Prostate gland (tissue), 2 donors: ENCODE results near the gene CREB3. TPM values are rescaled to one million over a fixed set of nuclear protein-coding genes. Genes with fewer than 3 reads are reported as not detected.

Experiments used
- DNase-seq: peaks from one replicate; pipeline ENCODE4 v3.0.0-alpha.2; 2019; ENCODE audit warnings: low spot score
- H3K27ac ChIP-seq, 2 donors: fragments of 200-600 bp; sonication (generic); 2 replicates each; pipeline ENCODE4 v1.5.1; 2017 to 2019
- H3K27me3 ChIP-seq: fragments of 200-600 bp; sonication (generic); replicated peaks from 2 replicates; pipeline ENCODE4 v1.5.1; 2019; ENCODE audit not compliant: insufficient read depth
- H3K36me3 ChIP-seq, 2 donors: fragments of 200-600 bp; sonication (generic); 1 replicate in 1 of 2; 2 replicates in 1 of 2; pipeline versions ENCODE4 v1.5.1 to v1.8.1; 2017 to 2019
- H3K4me1 ChIP-seq: fragments of 200-600 bp; sonication (generic); replicated peaks from 2 replicates; pipeline ENCODE4 v1.5.1; 2019
- H3K4me3 ChIP-seq, 2 donors: fragments of 200-600 bp; sonication (generic); 2 replicates each; pipeline ENCODE4 v1.5.1; 2017 to 2019
- H3K9me3 ChIP-seq: fragments of 200-600 bp; sonication (generic); 2 replicates; pipeline ENCODE4 v1.5.1; 2017
- CTCF ChIP-seq, 4 experiments: fragments of 200-600 bp in 2 of 4; fragments of 450-650 bp in 2 of 4; sonication (generic) in 2 of 4; IDR thresholded peaks; 1 replicate in 3 of 4; 2 replicates in 1 of 4; pipeline ENCODE4 v1.5.1; 2016 to 2019; ENCODE audit warnings: antibody characterized with exemption in 4 of 4, mild to moderate bottlenecking in 2 of 4, moderate library complexity in 2 of 4
- POLR2A ChIP-seq: fragments of 450-650 bp; IDR thresholded peaks from one replicate; pipeline ENCODE4 v1.6.1; 2016; ENCODE audit warnings: antibody characterized with exemption, mild to moderate bottlenecking
- POLR2AphosphoS5 ChIP-seq: sonication (generic); formaldehyde crosslinking; IDR thresholded peaks from one replicate; pipeline ENCODE4 v1.6.1; 2017; ENCODE audit warnings: antibody characterized with exemption
- WGBS: methylation state at CpG from one replicate; pipeline ENCODE4 v1.1.5; 2018; 5-methylcytosine and 5-hydroxymethylcytosine counted together
- intact Hi-C: fragments of 100-400 bp; cut with DNase I; formaldehyde crosslinking; loops from one replicate; pipeline ENCODE4 v1.14.2; 2022
- total RNA-seq, 2 donors: library from RNA; depleted of rRNA; stranded (reverse); fragments of >200 nt; gene quantifications; one replicate each; pipeline ENCODE4 v1.1.0, GENCODE V29; 2016

Gene CREB3
- total RNA-seq, 2 donors from 2014 or later: 60.9 to 120 TPM

GRCh38 chr9:35711501-35712428 lies 20.7 kb upstream of the CREB3 start:
- no peak for DNase-seq
- no peaks in the 10 kb centered on the region for H3K9me3 ChIP-seq
- peaks cover 55 to 65% of the 10 kb centered on the region in 2 donors for H3K36me3 ChIP-seq
- H3K4me3 ChIP-seq: no peak overlapping the region
- H3K27me3 ChIP-seq: no peaks in the 10 kb centered on the region
- TF ChIP-seq POLR2A (no peak), CTCF (IDR thresholded peaks at IDR 0.05) (no peak), POLR2AphosphoS5 (no peak)
- 83% methylated on average over 21 of the region's 21 CpGs for WGBS
- intact Hi-C loops: no loop called here
- no peak overlapping the region for H3K27ac ChIP-seq
- no peaks in the 10 kb centered on the region for H3K4me1 ChIP-seq

DNA sequence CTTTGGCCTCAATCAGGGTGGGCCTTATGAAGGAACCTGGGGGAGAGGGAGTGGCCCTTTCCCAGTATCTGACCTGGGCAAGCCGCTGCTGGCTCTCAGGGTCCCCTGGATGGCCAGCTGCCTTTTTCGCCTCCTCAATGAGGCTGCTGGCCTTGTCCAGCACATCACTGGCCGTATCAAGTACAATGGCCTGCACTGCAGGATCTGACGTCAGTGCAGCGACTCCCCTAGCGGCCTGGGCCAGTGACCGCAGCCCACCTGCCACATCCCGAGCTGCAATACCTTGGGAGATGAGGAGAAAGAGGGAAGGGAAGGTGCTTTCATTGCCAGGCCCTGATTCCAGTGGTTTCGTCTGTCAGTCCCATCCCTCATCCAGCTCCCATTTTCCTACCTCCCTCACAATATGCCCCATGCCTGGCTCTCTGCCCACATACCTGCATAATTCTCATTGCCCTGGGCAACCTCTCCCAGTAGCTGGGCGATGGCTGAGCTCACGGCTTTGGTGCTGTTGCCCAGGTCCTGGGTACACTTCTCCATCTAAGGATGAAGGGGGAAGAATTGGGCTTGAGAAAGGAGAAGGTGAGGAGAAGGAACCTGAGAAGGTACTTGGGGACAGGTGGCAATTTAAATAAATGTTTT lies 19.6 kb upstream of the CREB3 start:
- intact Hi-C loops: no loop called here
- no peak for DNase-seq

GRCh38 chr9:35713578-35713977 lies 18.9 kb upstream of the CREB3 start:
- intact Hi-C loops: no loop called here
- no peaks in the 10 kb centered on the region for H3K4me1 ChIP-seq
- no peaks in the 10 kb centered on the region for H3K27me3 ChIP-seq
- H3K36me3 ChIP-seq: peaks cover 52 to 63% of the 10 kb centered on the region in 2 donors
- WGBS: 96% methylated on average over 3 of the region's 3 CpGs
- H3K4me3 ChIP-seq: no peak overlapping the region
- DNase-seq: no peak
- TF ChIP-seq POLR2AphosphoS5: no peak
- no peak for TF ChIP-seq CTCF (IDR thresholded peaks at IDR 0.05)
- TF ChIP-seq POLR2A: no peak
- H3K27ac ChIP-seq: no peak overlapping the region
- H3K9me3 ChIP-seq: no peaks in the 10 kb centered on the region

More for the DNA sequence above, 19.6 kb upstream of the CREB3 start:
- WGBS: 76% methylated on average over 11 of the region's 11 CpGs
- no peak for TF ChIP-seq POLR2A
- no peak for TF ChIP-seq CTCF (IDR thresholded peaks at IDR 0.05)
- TF ChIP-seq POLR2AphosphoS5: no peak
- Histone ChIP-seq H3K9me3 (no peaks in the 10 kb centered on the region), H3K36me3 (peaks cover 54 to 64% of the 10 kb centered on the region in 2 donors), H3K27ac (no peak overlapping the region), H3K4me1 (no peaks in the 10 kb centered on the region), H3K27me3 (no peaks in the 10 kb centered on the region), H3K4me3 (no peak overlapping the region)

GRCh38 chr9:35714123-35714522 lies 18.3 kb upstream of the CREB3 start:
- 91% methylated on average over 6 of the region's 6 CpGs for WGBS
- Histone ChIP-seq H3K27ac (no peak overlapping the region), H3K4me1 (no peaks in the 10 kb centered on the region), H3K36me3 (peaks cover 57 to 68% of the 10 kb centered on the region in 2 donors), H3K27me3 (no peaks in the 10 kb centered on the region), H3K4me3 (no peak overlapping the region), H3K9me3 (no peaks in the 10 kb centered on the region)
- intact Hi-C loops: no loop called here
- no peak for TF ChIP-seq CTCF (IDR thresholded peaks at IDR 0.05)
- no peak for TF ChIP-seq POLR2A
- TF ChIP-seq POLR2AphosphoS5: no peak
- DNase-seq: no peak
